Activated naive CD4-positive, alpha-beta T cell treated with anti-CD3 and anti-CD28 coated beads, Interleukin-2, amount 10 ng/mL, durations not matched to agents 7 days and 5 days (primary cell): Measurements from ENCODE around the gene HDAC3.

Source experiments
- CTCF ChIA-PET: fragments of 350-600 bp; sonication (Branson Sonifier 250); formaldehyde crosslinking; loops from one replicate; lab custom pipeline; 2021; ENCODE audit warnings: antibody characterized with exemption; lab: Charles Lee
- DNase-seq: peaks from one replicate; pipeline ENCODE4 v3.0.0-alpha.2; 2020
- H3K27ac Mint-ChIP-seq: one replicate; pipeline ENCODE4 v1.8.0; 2021; ENCODE audit warnings: mild to moderate bottlenecking, moderate library complexity, mixed read lengths
- H3K27me3 Mint-ChIP-seq: one replicate; pipeline ENCODE4 v1.8.0; 2021; ENCODE audit warnings: mild to moderate bottlenecking, mixed read lengths
- H3K36me3 Mint-ChIP-seq: one replicate; pipeline ENCODE4 v1.8.0; 2021; ENCODE audit warnings: mixed read lengths
- H3K4me1 Mint-ChIP-seq: one replicate; pipeline ENCODE4 v1.8.0; 2021; ENCODE audit warnings: mixed read lengths
- H3K4me3 Mint-ChIP-seq: one replicate; pipeline ENCODE4 v1.8.0; 2021; ENCODE audit warnings: mild to moderate bottlenecking, moderate library complexity, mixed read lengths
- H3K9me3 Mint-ChIP-seq: one replicate; pipeline ENCODE4 v1.8.0; 2021; ENCODE audit warnings: mixed read lengths

HDAC3 gene

DNA sequence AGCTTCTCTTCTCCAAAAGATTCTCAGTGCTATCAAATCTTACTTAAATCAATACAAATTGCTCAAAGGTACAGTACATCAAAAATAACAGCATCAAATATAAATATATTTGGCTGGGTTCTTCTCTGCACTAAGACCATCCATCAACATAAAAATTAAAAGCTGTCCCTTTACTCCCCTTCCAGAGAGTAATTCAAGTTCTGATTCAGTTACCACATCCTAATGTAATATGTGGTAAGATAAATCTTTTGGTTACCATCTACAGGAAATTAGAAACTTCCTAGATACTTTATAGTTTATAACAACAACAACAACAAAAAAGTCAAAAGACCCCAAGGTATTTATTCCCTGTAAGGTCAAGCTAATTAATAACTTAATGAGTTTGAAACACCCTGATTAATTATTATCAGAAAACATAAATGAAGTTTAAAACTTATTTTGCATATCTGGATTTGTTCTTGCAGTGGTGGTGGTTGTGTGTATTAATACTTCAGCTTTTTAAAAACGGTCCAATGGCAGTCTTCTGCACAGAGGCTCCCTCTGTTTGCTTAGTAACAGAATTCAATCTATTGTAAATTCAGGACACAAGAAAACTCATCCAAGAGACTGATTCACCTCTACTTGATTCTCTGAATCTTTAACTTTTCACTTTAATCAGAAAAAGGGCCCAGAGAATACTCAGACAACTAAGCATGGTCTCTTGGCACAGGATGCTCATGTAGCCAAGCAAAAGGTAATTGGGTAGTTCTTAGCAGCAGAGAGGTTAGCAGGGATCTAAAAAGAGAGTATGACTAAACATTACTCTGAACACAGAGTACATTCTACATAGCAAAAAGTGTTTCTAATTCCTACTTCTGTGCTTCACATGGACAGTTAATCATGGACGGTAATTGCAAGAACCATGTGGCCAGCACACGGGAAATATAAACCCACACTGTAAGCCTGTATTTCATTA lies 38.0 kb downstream of the HDAC3 start:
- Mint-ChIP-seq H3K4me1 (peaks cover 80% of the 10 kb centered on the region), H3K4me3 (no peak overlapping the region)

GRCh38 chr5:141597814-141598213 lies 38.8 kb downstream of the HDAC3 start:
- H3K27me3 Mint-ChIP-seq = no peaks in the 10 kb centered on the region
- H3K9me3 Mint-ChIP-seq = no peaks in the 10 kb centered on the region
- CTCF ChIA-PET = interaction anchor here (0.6 to 4.5 kb wide), 7 partner anchors 10 to 40 kb away, joined by 3 to 32 read pairs (median 6); partner anchors contain the start of genes DIAPH1, HDAC3 and RELL2
- peaks cover 77% of the 10 kb centered on the region for H3K4me1 Mint-ChIP-seq
- DNase-seq = no peak
- no peak overlapping the region for H3K4me3 Mint-ChIP-seq
- peaks cover 30% of the 10 kb centered on the region for H3K36me3 Mint-ChIP-seq
- peak overlapping the region; percentile 46 for H3K27ac Mint-ChIP-seq

More for the DNA sequence above, 38.0 kb downstream of the HDAC3 start:
- H3K27ac Mint-ChIP-seq = peak overlapping the region; percentile 76
- CTCF ChIA-PET = interaction anchor here (0.6 to 4.5 kb wide), 6 partner anchors 11 to 39 kb away, joined by 3 to 32 read pairs (median 6); partner anchors contain the start of genes DIAPH1, HDAC3 and RELL2
- H3K36me3 Mint-ChIP-seq = peaks cover 29% of the 10 kb centered on the region
- no peaks in the 10 kb centered on the region for H3K9me3 Mint-ChIP-seq
- no peaks in the 10 kb centered on the region for H3K27me3 Mint-ChIP-seq
- no peak for DNase-seq

DNA sequence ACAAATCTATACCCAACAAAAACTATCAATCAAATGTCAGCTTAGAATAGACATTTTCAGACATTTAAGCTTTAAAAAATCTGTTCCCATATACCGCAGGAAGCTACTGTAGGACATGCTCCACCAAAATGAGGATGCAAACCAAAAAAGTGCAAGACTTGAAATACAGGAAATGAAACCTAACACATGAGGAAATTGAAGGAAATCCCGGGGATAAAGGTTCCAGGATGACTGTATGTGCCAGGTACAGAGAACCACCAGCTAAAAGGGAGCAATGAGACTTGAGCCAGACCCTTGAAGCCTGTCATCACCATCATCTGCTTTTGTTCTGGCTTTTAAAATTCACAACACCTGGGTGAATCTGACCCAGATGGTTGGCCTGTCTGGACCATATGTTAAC lies 39.3 kb downstream of the HDAC3 start:
- no peak for DNase-seq
- Mint-ChIP-seq H3K27ac (peak overlapping the region; percentile 46), H3K36me3 (peaks cover 27% of the 10 kb centered on the region), H3K4me3 (no peak overlapping the region), H3K9me3 (no peaks in the 10 kb centered on the region), H3K27me3 (no peaks in the 10 kb centered on the region), H3K4me1 (peaks cover 77% of the 10 kb centered on the region)
- CTCF ChIA-PET = interaction anchor here (1.3 to 4.5 kb wide), 5 partner anchors 17 to 40 kb away, joined by 4 to 32 read pairs (median 7); partner anchors contain the start of genes DIAPH1, HDAC3 and RELL2

DNA sequence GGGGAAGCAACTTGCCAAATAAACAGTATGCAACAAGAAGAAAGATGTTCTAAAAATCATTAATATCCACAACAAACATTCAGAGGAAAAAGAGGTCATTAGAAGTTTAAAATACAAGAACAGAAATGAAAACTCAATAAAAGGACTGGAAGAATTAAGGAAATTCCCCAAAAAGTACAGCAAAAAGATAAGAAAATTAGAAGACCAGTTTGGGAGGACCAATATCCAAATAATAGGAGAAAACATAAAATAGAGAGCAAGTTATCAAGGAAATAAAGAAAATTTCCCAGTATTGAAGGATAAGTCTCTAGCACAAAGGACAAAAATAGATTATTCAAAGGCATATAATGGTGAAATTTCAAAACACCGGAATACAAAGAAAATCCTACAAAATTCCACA lies 39.8 kb downstream of the HDAC3 start:
- no peak overlapping the region for H3K4me3 Mint-ChIP-seq
- no peaks in the 10 kb centered on the region for H3K9me3 Mint-ChIP-seq
- peaks cover 26% of the 10 kb centered on the region for H3K36me3 Mint-ChIP-seq
- DNase-seq = no peak
- no peaks in the 10 kb centered on the region for H3K27me3 Mint-ChIP-seq
- CTCF ChIA-PET = interaction anchor here (1.3 to 4.5 kb wide), 5 partner anchors 17 to 41 kb away, joined by 4 to 32 read pairs (median 7); partner anchors contain the start of genes DIAPH1, HDAC3 and RELL2
- peaks cover 76% of the 10 kb centered on the region for H3K4me1 Mint-ChIP-seq
- peak overlapping the region; percentile 3 for H3K27ac Mint-ChIP-seq

DNA sequence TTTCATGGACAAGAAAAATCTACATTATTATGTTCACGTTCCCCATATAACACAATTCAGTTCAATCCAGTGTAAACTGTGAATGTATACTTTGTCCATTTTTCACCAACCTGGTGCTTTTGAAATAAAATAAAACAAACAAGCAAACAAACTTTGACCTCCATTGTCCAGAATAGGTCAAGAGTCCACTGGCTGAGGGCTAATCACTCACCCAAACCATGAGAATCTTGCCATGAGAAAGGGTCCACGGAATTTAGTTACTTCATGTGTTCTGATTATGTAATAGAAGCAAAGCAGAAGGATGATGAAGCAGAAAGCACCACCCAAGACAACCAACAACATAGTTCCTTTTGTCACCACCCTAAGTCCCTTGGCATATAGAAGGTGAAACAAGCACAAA lies 46.5 kb downstream of the HDAC3 start:
- Mint-ChIP-seq H3K9me3 (no peaks in the 10 kb centered on the region), H3K27ac (no peak overlapping the region), H3K4me1 (peaks cover 26% of the 10 kb centered on the region), H3K27me3 (no peaks in the 10 kb centered on the region), H3K4me3 (no peak overlapping the region), H3K36me3 (peaks cover 37% of the 10 kb centered on the region)
- CTCF ChIA-PET = interaction anchor here (0.6 to 6.4 kb wide), 3 partner anchors 15 to 315 kb away, joined by 3 to 236 read pairs (median 3); partner anchors contain the start of gene DIAPH1
- no peak for DNase-seq

- H3K4me3 Mint-ChIP-seq = no peak overlapping the region
- H3K9me3 Mint-ChIP-seq = no peaks in the 10 kb centered on the region
- CTCF ChIA-PET = interaction anchor here (2.9 kb wide), 1 partner anchor 33 kb away, joined by 12 read pairs; the partner anchor contains the start of gene DIAPH1
- no peak for DNase-seq
- no peaks in the 10 kb centered on the region for H3K27me3 Mint-ChIP-seq
- peaks cover 52% of the 10 kb centered on the region for H3K36me3 Mint-ChIP-seq
- H3K27ac Mint-ChIP-seq = no peak overlapping the region
- peaks cover 6% of the 10 kb centered on the region for H3K4me1 Mint-ChIP-seq
Measured at GRCh38 chr5:141586246-141586645, 50.4 kb downstream of the HDAC3 start.

- Mint-ChIP-seq H3K36me3 (peaks cover 53% of the 10 kb centered on the region), H3K9me3 (no peaks in the 10 kb centered on the region), H3K27me3 (no peaks in the 10 kb centered on the region), H3K4me3 (no peak overlapping the region), H3K4me1 (peaks cover under 1% of the 10 kb centered on the region), H3K27ac (no peak overlapping the region)
- CTCF ChIA-PET = interaction anchor here (0.9 to 2.9 kb wide), 2 partner anchors 34 to 45 kb away, joined by 3 to 12 read pairs; partner anchors contain the start of gene DIAPH1
- no peak for DNase-seq
Measured at GRCh38 chr5:141585594-141585993, 51.1 kb downstream of the HDAC3 start.

- Mint-ChIP-seq H3K36me3 (peaks cover 72% of the 10 kb centered on the region), H3K9me3 (no peaks in the 10 kb centered on the region), H3K27ac (no peak overlapping the region), H3K4me1 (no peaks in the 10 kb centered on the region), H3K4me3 (no peak overlapping the region), H3K27me3 (no peaks in the 10 kb centered on the region)
- no peak for DNase-seq
- CTCF ChIA-PET = interaction anchor here (1.1 to 3.1 kb wide), 2 partner anchors 10 to 46 kb away, joined by 4 to 12 read pairs; no protein-coding TSS in a partner anchor
Measured at GRCh38 chr5:141574122-141574510, 62.5 kb downstream of the HDAC3 start.

GRCh38 chr5:141573489-141574121 lies 63.0 kb downstream of the HDAC3 start:
- Mint-ChIP-seq H3K27me3 (no peaks in the 10 kb centered on the region), H3K36me3 (peaks cover 67% of the 10 kb centered on the region), H3K27ac (no peak overlapping the region)

More at GRCh38 chr5:141573489-141574121, 63.0 kb downstream of the HDAC3 start:
- no peak overlapping the region for H3K4me3 Mint-ChIP-seq
- H3K4me1 Mint-ChIP-seq = no peaks in the 10 kb centered on the region
- no peak for DNase-seq
- CTCF ChIA-PET = interaction anchor here (1.4 to 3.1 kb wide), 3 partner anchors 9 to 18 kb away, joined by 5 to 12 read pairs (median 7); no protein-coding TSS in a partner anchor
- no peaks in the 10 kb centered on the region for H3K9me3 Mint-ChIP-seq
